Ovary (tissue), 3 donors: ENCODE data around the gene ZSWIM8.

ENCODE experiments used
- EP300 ChIP-seq: sonication (generic); formaldehyde crosslinking; IDR thresholded peaks from one replicate; pipeline ENCODE4 v1.6.1; 2017; ENCODE audit warnings: antibody characterized with exemption
- POLR2A ChIP-seq: fragments of 450-650 bp; IDR thresholded peaks from one replicate; pipeline ENCODE4 v1.6.1; 2017; ENCODE audit warnings: antibody characterized with exemption, mild to moderate bottlenecking, moderate library complexity
- TF ChIP-seq, protein P1 (sequence below), 3 donors: fragments of 450-650 bp in 2 of 3; fragments of 200-600 bp in 1 of 3; IDR thresholded peaks; one replicate each; pipeline versions ENCODE4 v1.5.1 to v1.8.0; 2016 to 2022; ENCODE audit warnings: antibody characterized with exemption in 3 of 3, mild to moderate bottlenecking in 1 of 3
- donor health status: DM: no; HTN: no; CAD: no.

DNA sequence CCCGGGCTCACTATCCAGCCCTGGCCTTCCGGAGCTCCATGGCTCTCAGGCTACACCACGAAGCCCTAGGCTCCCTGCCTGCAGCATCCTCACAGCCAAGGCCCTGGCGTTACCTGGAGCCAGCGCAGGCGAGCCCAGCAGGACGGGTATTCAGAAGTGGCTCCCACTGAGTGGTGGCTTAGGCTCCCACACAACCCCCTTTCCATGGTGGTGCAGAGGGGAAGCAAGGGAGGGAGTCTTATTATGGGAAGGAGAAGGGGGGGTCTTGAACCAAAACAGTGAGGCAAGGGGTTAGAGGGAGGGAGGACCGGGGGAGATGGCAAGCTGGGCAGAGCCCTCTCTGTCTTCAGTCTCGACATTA is 55.6 kb downstream of the ZSWIM8 start:
- TF ChIP-seq POLR2A (no peak), EP300 (no peak)
- TF ChIP-seq, protein P1, sequence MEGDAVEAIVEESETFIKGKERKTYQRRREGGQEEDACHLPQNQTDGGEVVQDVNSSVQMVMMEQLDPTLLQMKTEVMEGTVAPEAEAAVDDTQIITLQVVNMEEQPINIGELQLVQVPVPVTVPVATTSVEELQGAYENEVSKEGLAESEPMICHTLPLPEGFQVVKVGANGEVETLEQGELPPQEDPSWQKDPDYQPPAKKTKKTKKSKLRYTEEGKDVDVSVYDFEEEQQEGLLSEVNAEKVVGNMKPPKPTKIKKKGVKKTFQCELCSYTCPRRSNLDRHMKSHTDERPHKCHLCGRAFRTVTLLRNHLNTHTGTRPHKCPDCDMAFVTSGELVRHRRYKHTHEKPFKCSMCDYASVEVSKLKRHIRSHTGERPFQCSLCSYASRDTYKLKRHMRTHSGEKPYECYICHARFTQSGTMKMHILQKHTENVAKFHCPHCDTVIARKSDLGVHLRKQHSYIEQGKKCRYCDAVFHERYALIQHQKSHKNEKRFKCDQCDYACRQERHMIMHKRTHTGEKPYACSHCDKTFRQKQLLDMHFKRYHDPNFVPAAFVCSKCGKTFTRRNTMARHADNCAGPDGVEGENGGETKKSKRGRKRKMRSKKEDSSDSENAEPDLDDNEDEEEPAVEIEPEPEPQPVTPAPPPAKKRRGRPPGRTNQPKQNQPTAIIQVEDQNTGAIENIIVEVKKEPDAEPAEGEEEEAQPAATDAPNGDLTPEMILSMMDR (IDR thresholded peaks at IDR 0.05), result no peak
